ENCODE measurements around the gene PIK3R5.
"Not testable (repeated sequence)": the region's sequence is repeated elsewhere in the genome, so short reads cannot be mapped to it uniquely, and the experiment has no call there.

Gene PIK3R5, protein sequence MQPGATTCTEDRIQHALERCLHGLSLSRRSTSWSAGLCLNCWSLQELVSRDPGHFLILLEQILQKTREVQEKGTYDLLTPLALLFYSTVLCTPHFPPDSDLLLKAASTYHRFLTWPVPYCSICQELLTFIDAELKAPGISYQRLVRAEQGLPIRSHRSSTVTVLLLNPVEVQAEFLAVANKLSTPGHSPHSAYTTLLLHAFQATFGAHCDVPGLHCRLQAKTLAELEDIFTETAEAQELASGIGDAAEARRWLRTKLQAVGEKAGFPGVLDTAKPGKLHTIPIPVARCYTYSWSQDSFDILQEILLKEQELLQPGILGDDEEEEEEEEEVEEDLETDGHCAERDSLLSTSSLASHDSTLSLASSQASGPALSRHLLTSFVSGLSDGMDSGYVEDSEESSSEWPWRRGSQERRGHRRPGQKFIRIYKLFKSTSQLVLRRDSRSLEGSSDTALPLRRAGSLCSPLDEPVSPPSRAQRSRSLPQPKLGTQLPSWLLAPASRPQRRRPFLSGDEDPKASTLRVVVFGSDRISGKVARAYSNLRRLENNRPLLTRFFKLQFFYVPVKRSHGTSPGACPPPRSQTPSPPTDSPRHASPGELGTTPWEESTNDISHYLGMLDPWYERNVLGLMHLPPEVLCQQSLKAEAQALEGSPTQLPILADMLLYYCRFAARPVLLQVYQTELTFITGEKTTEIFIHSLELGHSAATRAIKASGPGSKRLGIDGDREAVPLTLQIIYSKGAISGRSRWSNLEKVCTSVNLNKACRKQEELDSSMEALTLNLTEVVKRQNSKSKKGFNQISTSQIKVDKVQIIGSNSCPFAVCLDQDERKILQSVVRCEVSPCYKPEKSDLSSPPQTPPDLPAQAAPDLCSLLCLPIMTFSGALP

DNA sequence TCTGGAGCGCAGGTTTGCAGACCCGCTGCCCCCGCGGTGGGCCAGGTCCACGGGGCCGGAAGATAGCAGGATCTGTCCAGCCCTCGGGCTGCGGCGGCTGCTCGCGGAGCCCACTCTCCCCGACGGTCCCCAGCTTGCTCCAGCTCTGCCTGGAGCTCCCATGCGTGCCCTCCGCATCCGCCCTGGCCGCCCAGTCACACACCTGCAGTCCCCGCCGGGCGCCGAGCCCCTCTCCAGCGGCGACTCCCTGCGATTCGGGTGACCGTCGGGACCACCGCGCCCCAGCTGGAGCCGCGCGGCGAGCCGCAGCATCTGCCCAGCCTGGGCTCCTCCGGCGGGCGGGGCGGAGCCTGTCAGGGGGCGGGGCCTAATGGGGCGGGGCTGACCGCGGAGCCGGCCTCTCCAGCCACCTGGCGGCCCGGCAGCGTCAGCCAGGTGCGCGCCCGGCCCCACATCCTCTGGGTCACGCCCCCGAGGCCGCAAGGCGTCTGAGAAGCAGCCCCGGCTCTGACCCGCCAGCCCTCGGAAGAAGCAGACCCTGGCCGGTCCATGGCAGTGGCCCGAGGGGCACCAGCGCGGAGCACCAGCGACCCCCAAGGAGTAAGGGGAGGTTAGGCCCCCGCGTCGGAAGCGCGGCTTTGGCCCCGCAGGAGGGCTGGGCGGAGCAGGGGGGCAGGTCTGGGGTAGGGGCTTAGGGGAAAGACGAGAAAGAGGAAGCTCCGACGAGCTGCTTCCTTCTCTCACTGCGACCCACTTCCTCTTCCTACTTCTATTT lies at the start of gene PIK3R5:
PIK3R5 (minus strand) TSS at position 314 of the 775 bp plus-strand sequence. CDS start 54,213 bp downstream, outside the sequence.
- peak; percentile 96 for DNase-seq

DNA sequence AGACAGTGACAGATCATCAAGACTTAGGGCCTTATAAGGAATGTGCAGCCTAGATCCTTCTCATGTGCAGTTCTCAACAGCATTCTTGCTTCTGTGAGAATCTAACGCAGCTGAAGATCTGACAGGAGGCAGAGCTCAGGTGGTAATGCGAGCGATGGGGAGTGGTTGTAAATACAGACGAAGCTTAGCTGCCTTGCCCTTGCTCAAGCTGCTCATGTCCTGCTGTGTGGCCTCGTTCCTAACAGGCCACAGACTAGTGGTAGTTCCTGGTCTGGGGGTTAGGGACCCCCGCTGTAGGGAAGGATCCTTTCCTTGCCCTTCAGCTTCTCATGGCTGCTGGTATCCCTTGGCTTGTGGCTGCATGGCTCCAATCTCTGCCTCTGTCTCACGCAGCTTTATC lies 45.5 kb upstream of the PIK3R5 start:
- no peak for DNase-seq

DNA sequence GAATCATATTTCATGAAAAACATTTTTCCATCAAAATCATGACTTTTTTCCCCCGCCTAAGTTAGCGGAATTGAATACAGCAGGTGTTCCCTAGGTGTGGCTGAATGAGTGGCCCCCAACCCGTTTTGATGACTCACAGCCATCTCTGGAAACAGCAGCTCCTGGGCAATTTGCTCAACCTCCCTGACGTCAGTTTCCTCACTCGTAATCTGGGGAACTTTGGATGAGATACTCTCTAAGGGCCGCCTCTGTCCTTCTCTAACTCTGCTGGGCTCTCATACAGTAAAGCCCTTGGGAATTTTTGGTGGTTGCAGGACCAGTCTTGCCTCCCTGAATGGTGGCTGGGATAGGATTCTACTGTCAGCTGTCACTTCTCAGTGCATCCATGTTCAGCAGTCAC lies 44.2 kb upstream of the PIK3R5 start:
- no peak for DNase-seq

DNA sequence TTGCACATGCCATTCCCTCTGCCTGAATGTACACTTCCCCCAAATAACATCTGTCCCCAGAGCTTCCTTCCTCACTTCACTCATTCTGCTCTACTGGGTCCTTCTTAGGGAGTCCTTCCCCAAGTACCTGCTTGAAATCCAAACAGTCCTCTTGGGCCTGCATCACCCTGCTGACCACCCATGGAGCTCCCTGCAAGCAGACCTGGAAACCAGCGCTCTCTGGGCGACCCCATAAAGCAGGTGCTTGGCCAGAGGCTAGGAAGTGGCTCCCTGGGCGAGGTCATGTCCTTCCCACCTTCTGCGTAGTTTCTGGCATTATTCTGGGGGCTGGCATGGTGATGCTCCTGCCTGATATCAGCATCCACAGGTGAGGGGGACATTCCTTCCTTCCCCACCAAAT lies 43.6 kb upstream of the PIK3R5 start:
- DNase-seq, result no peak

DNA sequence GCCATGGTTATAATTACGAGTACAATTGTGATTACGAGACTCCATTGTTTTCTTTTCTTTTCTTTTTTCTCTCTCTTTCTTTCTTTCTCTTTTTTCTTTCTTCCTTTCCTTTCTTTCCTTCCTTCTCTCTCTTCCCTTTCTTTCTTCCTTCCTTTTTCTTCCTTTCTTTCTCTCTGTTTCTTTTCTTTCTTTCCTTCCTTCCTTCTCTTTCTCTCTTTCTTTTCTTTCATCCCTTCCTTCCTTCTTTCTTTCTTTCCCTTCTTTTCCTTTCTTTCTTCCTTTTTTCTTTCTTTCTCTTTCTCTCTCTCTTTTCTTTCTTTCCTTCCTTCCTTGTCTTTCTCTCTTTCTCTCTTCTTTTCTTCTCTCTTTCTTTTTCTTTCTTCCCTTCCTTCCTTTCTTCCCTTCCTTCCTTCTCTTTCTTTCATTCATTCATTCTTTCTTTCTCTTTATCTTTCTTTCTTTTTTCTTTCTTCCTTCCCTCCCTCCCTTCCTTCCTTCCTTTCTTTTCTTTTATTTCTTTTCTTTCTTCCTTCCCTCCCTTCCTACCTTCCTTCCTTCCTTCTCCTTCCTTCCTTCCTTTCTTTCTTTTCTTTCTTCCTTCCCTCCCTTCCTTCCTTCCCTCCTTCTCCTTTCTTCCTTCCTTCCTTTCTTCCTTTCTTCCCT lies 41.7 kb upstream of the PIK3R5 start:
- no peak for DNase-seq

DNA sequence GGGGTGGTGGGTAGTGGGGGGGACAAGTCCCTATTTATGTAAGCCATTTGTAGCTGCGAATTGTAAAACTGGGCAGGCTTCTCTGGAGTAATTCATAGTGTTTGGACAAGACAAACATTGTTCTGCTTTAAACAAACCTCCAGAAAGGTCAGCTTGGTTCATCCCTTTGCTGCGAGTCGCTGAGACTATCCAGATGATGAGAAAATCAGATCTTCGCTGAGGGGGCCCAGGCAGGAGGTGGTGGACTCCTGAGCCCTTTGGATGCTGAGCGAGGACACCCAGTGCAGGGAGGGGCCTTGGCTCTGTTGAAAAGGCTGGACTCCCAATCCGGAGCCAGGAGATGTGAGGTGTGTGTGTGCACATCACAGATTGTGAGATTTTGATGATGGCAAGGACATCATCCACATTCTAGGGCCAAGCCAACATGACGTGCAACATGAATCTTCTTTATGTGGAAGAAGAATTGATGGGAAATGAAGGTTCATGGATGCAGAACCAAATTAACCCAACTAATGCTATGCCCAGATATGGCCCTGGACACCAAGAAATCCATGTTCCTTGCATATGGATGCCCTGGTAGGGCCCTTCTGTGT lies 40.8 kb upstream of the PIK3R5 start:
- no peak for DNase-seq

DNA sequence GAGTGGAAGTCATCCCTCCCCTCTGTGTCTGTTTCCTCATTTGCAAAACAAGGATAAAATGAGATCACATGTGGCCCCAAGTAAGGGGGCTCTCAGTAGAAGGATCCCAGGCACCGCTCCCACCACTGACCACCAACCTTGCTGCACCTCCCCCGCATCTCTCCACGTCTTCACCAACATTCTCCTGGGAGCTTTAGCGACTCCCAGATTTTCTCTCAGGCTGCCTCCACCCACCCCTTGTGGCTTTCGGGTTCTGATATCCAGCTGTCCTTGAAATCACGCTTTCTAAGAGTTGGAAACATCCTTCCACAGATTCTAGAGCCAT lies 39.4 kb upstream of the PIK3R5 start:
- DNase-seq, result peak; percentile 51

DNA sequence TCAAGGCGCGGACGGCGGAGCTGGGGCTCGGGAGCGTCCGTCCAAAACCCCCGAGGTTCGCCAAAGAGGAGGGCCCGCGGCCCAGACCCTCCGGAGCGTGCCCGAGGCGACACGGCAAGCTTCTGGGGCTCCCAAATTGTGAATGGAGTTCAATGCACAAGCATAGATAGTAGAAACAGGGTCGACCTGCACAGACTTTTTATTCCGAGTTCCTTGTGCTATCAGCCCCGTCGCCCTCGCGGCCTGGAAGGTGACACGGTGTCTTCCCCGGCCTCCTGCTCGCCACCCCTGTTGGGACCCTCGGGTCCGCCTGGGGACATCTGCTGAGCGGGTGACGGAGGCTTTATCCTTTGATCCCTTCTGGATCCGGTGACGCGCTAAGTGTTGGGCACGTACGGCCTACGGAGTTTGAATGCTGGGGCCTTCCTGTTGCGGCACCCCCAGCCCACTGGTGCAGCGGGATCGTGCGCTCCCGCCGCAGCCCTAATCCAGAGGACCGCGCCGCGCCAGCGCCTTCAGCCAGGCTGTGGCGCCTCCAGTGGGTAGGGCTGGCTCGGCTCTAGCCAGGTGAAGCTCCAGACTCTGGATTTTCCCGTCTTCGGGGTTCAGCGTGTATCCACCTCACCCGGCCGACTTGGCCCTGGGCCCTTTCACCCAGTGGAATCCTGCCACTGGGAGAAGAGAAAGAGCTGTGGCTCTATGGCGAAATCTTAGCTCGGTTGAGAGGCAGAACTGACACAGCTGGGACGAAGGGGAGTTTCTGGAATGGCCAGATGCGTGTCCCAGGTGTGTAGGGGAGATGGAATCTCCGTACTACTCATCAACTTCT lies 38.8 kb upstream of the PIK3R5 start:
- peak; percentile 62 for DNase-seq

DNA sequence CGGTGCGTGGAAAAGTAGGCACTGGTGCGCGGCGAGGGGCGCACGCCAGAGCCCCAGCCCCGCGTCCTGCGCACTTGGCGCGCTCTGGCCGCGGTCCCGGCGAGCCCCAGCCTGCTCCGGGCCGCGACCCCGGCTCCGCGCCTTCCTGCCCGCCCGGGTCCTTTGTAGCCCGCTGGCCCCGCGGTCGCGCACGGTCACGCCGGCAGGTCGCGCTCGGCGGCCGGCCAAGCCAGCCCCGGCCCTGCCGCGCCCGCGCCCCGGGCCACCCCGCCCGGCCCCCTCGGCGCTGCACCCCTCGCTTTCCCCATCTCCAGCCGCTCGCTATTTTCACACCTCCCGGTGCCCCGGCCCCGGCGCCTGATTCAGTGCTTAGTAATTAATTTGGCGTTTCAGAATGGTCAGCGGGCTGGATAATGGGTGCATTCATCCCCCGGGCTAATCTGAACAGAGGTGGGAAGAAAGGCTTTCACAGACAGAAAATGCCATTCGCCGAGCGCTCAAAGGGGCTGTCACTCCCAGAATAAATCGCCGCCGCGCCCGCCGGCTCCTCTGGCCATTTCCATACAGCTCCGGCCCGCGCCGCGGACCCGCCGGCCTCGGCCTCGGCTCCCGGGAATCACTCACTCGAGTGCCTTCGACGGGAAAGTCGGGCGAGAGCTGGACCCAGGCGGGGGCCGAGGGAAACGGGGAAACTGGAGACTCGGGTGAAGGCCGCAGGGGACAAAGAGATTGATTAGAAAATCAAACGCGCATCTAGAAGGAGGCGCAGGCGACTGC lies 38.0 kb upstream of the PIK3R5 start:
- DNase-seq, result peak; percentile 60

DNA sequence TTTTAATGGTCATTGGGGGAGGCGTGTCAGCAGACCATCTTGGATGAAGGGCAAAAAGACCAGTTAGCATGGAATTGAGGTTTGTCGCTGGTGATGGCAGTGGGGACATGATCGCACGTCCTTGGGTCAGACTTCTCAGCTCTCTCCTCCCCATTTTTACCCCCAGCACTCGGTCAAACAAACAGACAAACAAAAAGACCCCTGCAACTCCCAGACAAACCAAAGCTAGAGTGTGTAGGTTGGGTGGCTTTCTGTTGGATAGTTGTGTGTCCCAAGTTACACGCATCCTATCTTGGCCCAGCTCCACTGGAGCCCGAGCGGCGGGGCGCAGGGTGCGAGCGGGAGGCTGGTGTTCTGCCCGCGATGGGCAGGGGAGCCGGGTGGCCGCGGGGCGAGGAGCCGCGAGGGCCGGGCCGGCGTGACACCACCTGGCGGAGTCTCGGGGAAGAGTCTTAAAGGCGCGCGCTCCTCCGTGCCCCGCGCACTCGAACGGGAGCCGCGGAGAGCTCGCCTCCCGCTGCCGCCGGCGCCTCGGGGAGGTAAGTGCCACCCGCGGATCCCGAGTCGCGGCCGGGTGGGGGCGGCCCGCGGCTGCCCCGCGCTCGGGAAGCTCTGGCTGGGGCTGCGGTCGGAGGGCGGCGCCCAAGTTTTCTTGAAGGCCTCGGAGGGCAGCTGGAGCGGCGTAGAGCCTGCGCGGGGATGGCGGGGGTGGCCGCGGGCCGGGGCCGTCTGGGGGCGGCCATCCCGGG lies 37.3 kb upstream of the PIK3R5 start:
- peak; percentile 75 for DNase-seq

DNA sequence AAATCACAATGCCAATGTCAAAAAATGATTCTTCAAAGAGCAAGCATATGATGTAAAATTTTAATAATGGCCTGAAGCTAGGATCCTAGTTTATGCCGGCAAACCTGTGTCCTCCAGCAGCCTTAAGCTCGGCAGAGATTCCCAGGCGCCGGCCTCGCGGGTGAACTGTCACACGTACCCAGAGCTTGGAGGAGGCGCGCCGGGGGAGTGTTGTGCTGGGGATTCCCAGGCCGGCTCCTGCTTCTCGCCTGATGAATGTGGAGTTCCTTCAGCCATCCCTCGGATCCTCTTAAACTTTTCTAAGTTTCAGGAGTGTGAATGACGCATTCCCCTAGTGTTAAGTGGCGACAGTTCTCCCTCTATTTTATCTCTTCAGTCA lies 36.7 kb upstream of the PIK3R5 start:
- peak; percentile 56 for DNase-seq

DNA sequence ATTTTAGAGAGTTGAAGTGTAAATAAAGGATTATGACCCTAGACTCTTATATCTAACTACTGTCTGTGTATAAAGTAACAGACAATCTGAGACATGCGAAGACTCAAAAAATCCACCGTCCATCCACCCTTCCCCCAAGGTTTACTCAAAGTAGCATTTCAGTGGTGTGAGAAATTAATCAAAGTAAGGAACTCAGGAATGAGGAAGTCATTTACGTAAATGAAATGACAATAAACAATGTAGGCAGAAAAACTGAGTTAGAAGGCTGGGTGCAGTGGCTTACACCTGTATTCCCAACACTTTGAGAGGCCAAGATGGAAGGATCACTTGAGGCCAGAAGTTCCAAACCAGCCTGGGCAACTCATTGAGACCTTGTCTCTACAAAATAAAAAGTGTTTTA lies 36.1 kb upstream of the PIK3R5 start:
- DNase-seq, result no peak

DNA sequence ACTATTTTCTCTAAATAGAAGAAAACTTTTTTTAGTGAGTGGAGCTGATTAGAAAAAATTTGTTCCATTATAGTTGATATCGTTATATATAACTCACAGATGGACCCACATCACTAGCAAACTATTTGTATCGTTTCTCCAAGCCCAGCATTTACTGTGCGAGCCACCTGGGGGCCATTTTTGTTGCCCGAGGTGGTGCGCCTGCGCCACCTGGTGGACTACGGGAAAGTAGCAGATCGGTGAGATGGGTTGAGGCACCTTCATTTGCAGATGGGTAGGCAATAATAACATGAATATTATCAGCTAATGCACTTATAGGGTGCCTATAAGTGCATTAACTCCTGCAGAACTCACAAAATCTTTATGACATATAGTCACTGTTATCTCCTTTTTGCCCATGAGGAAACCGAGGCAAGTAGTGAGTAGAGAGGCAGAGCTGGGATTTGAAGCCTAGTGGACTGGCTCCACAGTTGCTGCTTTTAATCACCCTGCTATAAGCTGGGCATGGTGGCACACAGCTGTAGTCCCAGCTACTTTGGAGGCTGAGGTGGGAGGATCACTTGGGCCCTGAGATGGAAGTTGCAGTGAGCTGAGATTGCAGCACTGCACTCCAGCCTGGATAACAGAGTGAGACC lies 32.6 kb upstream of the PIK3R5 start:
- DNase-seq, result peak; percentile 91

DNA sequence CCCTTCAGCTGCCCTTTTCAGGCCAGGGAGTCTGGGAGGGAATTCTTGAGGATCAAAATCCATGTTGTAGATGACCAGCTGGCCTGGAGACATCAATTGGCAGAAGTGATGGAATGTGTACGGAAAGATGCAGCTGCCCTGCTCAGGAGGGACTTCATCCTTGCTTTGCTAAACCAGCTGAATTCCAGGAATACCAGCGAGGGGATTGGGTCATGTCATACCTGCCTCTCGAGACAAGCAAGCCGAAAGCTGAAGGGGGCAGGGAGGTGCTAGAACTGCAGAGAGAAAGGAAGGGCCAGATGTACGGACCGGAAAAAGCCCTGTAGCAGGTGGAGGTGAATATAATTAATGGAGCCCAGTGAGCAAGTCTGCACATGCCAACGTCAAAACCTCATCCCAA lies 30.2 kb upstream of the PIK3R5 start:
- no peak for DNase-seq

DNA sequence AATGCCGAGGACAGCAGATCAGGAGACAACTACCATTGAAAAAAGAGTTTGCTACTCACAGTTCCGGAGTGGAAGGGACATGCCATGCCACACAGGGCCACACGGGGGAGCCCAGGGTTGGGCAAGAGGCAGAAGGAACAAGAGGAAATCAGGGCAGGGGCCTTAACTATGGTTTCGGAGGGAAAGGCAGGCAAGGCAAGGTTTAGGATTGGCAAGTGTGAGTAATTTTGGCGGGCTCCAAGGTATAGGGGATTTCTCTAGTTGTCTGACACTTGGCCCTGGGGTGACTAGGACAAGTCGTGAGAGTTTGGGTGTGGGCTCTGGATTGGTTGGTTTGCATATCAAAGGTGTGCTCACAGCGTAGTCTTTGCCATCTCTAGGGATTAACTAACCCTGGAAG lies 28.8 kb upstream of the PIK3R5 start:
- DNase-seq, result peak; percentile 89

DNA sequence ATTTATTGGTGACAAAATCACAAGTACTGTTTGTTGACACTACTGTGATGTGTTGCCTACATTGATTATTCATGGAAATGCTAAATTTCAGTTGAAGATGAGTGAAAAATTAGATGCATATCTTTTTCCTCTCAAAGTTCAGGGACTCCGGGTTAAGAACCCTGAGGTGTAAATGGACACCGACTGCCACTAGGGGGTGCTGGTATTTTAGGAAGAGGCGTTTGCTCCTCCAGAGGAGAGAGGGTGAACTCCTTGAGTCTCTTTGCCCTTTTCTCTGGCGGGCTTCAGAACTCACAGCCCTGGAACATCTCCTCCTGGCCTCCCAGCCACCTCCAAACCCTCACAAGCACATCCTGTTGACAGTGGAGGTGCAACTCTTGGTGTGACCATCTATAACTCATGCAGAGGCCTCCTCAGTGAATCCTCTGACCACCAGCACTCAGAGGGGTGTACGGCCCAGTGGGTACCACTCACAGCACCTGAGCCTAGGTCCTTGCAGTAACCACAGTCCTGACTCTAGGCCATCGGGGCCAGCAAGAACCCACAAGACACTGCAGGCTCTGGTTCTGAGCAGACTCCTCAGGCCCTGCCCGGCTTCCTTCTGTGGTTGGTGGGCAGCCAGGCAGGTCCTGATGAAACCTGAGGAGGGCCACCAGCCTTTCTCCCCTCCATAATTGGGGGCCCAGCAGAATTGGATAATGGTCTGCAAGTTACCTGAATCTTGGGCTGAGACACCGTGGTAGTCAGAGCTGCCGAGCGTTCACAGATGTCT lies 26.2 kb upstream of the PIK3R5 start:
- peak; percentile 81 for DNase-seq

DNA sequence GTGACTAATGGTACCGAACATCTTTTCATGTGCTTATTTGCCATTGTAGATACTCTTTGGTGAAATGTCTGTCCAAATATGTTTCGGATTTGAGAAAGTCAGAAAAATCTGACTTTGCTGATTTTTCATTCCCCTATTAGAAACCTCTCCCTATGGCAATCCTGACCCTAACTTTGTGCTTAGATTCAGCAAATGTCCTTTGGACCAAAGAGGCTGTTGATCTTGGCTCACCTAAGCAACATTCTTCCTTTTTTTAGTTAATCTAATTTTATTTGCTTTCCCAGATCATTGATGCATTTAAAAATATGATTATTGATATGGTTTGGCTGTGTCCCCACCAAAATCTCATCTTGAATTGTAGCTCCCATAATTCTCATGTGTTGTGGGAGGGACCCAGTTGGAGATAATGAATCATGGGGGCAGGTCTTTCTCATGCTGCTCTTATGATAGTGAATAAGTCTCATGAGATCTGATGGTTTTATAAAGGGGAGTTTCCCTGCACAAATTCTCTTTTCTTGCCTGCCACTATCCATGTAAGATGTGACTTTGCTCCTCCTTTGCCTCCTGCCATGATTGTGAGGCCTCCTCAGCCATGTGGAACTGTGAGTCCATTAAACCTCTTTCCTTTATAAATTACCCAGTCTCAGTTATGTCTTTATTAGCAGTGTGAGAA lies 22.9 kb upstream of the PIK3R5 start:
- not testable (repeated sequence) for DNase-seq

DNA sequence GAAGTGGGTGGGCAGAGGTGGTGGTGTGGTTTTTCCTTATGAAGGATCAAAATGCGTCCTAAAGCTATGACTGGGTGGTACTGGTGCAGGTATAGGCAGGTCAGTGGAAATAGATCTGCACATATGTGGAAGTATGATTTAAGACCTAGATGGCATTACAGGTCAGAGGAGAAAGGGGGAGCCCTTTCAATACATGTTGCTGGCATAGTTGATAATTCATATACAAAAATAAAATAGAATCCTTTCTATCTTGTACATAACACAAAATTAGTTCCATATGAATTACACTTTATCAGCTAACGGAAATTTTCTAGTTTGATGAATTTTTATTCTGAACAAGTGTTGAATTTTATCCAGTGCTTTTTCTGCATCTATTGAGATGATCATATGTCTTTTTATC lies 20.8 kb upstream of the PIK3R5 start:
- no peak for DNase-seq

Measured in activated CD8-positive, alpha-beta memory T cell treated with anti-CD3 and anti-CD28 coated beads for 24 hours (primary cell).